Muscle of back (tissue), 11 donors: ENCODE results near the gene ZMIZ1. TPM values are rescaled to one million over a fixed set of nuclear protein-coding genes. Genes with fewer than 3 reads are reported as not detected.

Experiments used
- DNase-seq, 3 donors: peaks; one replicate each; pipeline versions ENCODE4 v3.0.0 to v3.0.0-alpha.2; 2013
- polyA plus RNA-seq, 10 donors: library from polyadenylated mRNA; unstranded; fragments of 120-200 nt; gene quantifications; one replicate each; pipeline ENCODE4 v1.2.1, GENCODE V29; 2013; ENCODE audit not compliant: insufficient read length in 10 of 10

Gene ZMIZ1
- polyA plus RNA-seq, 10 donors: 27.1 to 52.0 (median 35.3) TPM

GRCh38 chr10:79116801-79117723 lies 48.3 kb downstream of the ZMIZ1 start:
- no peak for DNase-seq

- DNase-seq: no peak
These were observed 49.8 kb downstream of the ZMIZ1 start for GRCh38 chr10:79118286-79119202.

- no peak for DNase-seq
These were observed 50.5 kb downstream of the ZMIZ1 start for GRCh38 chr10:79119306-79119705.

GRCh38 chr10:79123547-79123963 lies 54.8 kb downstream of the ZMIZ1 start:
- peak; percentile 77 to 82 (median 79) for DNase-seq

- DNase-seq: no peak
These were observed 55.3 kb downstream of the ZMIZ1 start for GRCh38 chr10:79124066-79124465.

GRCh38 chr10:79125092-79125491 lies 56.3 kb downstream of the ZMIZ1 start:
- no peak for DNase-seq

GRCh38 chr10:79126351-79127080 lies 57.8 kb downstream of the ZMIZ1 start:
- DNase-seq: no peak

GRCh38 chr10:79127151-79127961 lies 58.6 kb downstream of the ZMIZ1 start:
- no peak for DNase-seq

- no peak for DNase-seq
These were observed 59.6 kb downstream of the ZMIZ1 start for GRCh38 chr10:79128241-79128922.

GRCh38 chr10:79128923-79129305 lies 60.1 kb downstream of the ZMIZ1 start:
- no peak for DNase-seq

GRCh38 chr10:79129361-79129997 lies 60.7 kb downstream of the ZMIZ1 start:
- no peak for DNase-seq

- DNase-seq: no peak
These were observed 61.5 kb downstream of the ZMIZ1 start for GRCh38 chr10:79130255-79130654.

- DNase-seq: no peak
These were observed 62.1 kb downstream of the ZMIZ1 start for GRCh38 chr10:79130846-79131245.

GRCh38 chr10:79131836-79132631 lies 63.3 kb downstream of the ZMIZ1 start:
- DNase-seq: no peak

GRCh38 chr10:79132681-79133381 lies 64.1 kb downstream of the ZMIZ1 start:
- no peak for DNase-seq

- DNase-seq: peak in 1 of 3 donors; percentile 60
These were observed 64.7 kb downstream of the ZMIZ1 start for GRCh38 chr10:79133416-79133815.

GRCh38 chr10:79135790-79136189 lies 67.0 kb downstream of the ZMIZ1 start:
- DNase-seq: no peak
